GM12892 (cell line): ENCODE data around the gene ZNF234.

Experiments used
- POLR2A ChIP-seq: IDR thresholded peaks from 2 replicates; pipeline ENCODE4 v1.6.1; 2011; ENCODE audit warnings: low read depth, low read length, control low read depth
- POLR2AphosphoS5 ChIP-seq: IDR thresholded peaks from 2 replicates; pipeline ENCODE4 v1.6.1; 2011; ENCODE audit warnings: low read depth, low read length, control low read depth
- TAF1 ChIP-seq: IDR thresholded peaks from 2 replicates; pipeline ENCODE4 v1.6.1; 2011; ENCODE audit warnings: low read depth, mild to moderate bottlenecking, control low read depth, low read length, borderline replicate concordance

DNA sequence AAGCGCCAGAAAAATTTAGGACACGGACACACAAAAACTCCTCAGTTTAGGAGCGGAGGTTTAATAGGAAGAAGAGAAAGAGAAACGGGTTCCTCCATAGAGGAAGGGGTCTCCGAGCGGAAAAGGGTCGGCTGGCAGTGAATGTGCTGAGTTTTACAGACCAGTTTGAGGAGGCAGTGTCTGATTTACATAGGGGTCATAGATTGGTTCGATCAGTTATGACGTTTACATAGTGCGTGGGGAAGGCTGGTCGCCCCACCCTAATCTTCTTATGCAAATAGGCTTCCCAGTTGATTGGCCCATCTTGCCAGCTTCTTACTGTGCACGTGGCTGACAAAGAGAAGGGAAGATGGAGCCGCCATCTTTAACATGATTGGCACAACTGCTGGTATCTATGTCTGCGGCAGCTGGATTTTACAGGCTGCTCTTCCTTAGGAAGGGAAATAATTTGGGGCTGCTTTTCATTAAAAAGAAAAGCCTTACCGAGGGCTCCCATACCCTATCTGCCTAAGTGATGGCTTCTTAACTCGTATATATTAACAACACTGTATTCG lies 29.4 kb upstream of the ZNF234 start:
- TF ChIP-seq TAF1 (no peak), POLR2A (no peak), POLR2AphosphoS5 (no peak)
